HG03039 (cell line): ENCODE results near the gene SLC2A2.

ENCODE experiments used
- ATAC-seq: cut with Tn5 transposase; IDR thresholded peaks from one replicate; pipeline ENCODE4 v1.9.1; 2021; ENCODE audit warnings: mild to moderate bottlenecking, moderate library complexity; ENCODE audit not compliant: unreplicated experiment

SLC2A2 gene

DNA sequence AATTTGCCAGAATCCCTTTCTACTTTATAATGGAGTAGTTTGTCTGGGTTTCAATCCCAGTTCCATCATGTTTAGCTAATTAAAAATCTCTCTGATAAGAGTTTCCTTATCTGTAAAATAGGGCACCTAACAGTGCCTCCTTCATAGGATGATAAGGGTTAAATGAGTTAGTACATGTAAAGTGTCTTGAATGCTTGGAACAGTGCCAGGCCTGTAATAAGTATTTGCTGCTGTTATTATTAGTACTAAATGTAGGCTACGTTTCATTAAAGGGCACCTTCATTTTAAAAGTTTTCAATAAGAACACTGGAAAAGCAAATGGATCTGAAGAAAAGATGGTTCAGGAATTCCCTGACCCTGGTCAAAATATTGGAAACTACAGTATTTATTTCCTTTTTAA is 11.8 kb upstream of the SLC2A2 start:
- ATAC-seq: no peak

DNA sequence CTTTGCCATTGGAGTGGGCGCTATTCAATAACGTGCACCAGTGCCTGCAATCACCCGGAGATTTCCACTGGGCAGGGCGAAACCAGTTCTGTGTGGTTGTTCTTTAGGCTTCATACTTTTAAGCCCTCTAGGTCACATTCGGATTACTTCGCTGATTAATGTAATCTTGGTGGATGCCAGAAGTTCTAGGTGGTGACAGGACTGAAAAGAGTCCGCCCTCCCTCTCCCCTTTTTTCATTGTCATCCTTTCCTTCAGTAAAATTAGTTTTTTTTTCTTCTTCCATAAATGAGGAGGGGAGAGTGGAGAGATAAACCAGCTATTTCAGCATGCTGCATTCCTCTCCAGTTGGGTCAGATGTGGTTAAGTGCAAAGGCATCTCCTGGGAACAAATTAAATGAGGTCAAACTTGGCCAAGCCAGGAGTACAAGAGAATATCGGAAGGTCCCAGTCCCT is 2.3 kb upstream of the SLC2A2 start:
- ATAC-seq: no peak

DNA sequence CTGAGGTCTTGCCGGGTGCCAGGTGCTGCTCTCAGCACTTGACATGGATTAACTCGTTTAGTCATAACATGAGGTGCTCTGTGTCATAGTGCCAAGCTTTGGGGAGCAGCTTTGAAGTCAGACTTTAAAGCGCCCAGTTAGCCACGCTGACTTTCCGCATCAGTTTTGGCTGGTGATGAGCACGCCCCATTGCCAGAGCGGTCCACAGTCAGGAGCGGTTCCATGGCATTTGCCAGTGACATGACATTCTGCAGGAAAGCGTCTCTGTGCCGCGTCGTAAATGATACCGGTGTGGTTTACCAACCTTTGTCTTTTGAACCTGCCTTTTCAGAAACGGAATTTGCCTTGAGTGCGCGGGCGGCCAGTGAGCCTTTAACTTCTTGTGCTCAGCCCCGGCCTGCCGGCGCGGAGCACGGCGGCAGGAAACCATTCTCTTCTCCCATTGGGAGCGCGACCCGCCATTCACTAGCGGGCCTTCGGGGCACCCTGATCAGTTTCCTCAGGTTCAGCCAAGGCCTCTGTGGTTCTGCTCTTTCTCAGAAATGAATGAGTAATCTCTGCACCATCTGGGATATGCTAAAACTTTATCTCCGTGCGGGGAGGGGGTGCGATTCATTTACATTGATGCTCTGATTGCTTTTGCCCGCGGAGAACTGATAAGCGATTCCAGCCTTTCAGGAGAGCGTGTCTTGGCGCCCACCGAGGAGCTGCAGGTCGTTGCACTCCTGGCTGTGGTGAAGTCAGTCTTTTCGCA is 1.7 kb upstream of the SLC2A2 start:
- ATAC-seq: no peak

DNA sequence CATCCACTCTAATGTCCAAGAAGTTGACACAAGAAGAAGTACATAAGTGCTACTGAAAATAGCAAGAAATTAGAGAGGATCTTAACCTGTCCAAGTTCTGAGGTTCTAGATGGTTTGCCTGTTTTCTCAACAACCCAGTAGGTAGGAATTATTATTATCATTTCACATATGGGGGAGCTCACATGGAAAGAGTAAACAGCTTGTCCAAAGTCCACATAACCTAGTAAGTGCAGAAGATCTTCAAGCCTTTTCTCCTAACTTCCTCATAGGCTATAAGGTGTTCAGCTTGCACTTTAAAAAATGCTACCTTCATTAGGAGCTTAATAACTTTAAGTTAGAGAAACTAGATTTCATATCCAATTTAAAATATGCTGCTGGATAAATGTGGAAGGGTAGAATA is 3.0 kb downstream of the SLC2A2 start:
- no peak for ATAC-seq

DNA sequence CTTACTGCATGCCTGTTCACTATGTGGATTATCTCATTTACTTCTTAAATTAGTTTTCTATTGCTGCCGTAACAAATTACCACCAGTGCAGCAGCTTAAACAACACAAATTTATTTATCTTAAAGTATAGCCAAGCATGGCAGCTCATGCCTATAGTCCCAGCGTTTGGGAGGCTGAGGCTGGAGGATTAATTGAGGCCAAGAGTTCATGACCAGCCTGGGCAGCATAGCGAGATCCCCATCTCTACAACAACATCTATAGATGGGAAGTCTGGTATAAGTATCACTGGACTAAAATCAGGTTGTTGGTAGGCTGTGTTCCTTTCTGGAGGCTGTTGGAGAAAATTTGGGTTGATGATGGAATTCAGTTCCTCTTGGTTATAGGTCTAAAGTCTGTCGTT is 5.1 kb downstream of the SLC2A2 start:
- ATAC-seq: no peak

DNA sequence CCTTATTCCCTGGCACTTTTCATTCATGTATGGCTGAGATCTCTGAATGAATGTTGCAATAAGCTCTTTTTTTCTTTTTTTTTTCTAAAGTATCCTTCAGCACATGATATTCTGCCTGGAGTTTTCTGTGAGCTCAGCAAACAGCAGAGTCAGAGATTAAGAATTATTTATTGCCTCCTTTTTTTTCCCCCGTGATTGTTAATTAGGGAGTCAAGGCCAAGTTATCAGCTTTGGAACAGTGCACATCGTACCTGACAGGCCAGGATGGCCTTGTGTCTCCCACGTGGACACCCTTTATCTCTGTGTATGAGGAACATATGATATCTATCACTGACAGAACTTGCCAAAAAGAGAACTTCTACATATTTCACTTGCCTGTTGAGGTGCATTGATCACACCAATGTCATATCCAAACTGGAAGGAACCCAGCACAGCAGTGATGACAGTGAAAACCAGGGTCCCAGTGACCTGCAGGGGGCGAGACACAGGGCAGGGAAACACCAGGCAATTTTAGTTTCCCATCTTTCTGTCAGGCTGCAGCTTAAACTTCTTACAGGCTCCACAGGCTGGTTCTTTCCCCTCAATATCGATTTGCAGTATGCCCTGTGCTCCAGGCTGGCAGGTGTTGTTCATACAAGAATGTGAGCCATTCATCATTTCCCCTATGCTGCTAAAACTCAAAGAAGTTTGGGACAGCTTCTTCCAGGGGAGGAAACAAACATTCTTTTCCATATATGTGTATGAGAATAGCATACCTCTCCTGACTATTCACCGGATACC is 8.2 kb downstream of the SLC2A2 start:
- no peak for ATAC-seq

DNA sequence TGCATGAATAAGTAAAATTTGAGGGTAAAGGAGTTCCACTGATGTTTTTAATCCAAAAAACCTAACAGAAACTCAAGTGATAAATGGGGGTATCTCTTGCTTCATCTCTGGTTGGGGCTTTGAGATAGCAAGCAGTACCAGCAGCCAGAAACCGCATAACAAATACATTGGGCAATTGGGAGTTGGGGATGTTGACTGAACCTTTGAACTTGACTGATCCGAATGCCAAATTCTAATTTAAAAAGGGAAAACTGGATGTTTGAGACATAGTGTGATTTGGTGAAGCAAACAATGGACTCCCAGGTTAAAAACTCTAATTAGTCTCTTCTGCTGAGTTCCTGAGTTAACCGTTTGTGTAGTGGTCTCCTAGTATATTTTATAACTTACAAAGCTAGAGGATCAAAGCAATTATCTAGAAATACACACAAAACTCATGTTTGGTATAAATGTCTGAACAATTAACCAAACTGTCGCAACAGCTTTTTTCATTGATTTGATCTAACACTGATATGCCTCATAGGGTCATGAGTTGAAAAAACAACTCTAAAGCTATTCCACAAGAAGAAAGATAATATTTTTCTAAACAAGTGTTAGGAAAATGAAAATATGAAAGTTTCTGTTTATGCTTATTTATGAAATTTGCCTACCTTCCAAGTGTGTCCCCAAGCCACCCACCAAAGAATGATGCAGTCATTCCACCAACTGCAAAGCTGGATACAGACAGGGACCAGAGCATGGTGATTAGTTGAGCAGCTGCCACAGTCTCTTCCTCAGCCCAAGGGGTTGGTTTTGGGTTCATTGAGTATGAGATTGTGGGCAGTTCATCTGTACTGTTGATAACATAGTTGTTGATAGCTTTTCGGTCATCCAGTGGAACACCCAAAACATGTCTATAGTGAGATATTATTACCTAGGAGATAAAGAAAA is 12.4 kb downstream of the SLC2A2 start:
- ATAC-seq: no peak

DNA sequence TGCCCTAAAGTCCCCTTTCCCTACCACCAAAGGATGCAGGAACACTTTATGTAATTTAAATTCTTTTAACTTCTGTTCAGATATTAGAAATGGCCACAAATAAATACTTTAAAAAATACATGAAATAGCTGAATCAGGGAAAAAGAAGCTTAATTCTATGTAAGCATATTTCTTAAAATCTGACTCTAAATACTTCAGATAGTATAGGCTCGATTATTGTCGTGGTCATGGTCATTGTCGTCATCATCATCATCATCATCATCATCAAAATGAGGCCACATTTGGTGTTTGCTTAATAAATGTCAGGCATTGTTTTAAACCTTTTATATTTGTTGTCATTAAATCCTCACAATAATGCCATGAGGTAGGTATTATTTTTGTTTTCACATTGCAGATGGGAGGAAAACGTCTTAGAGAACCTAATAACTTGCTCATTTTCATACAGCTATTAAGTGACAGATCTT is 14.6 kb downstream of the SLC2A2 start:
- ATAC-seq: no peak

DNA sequence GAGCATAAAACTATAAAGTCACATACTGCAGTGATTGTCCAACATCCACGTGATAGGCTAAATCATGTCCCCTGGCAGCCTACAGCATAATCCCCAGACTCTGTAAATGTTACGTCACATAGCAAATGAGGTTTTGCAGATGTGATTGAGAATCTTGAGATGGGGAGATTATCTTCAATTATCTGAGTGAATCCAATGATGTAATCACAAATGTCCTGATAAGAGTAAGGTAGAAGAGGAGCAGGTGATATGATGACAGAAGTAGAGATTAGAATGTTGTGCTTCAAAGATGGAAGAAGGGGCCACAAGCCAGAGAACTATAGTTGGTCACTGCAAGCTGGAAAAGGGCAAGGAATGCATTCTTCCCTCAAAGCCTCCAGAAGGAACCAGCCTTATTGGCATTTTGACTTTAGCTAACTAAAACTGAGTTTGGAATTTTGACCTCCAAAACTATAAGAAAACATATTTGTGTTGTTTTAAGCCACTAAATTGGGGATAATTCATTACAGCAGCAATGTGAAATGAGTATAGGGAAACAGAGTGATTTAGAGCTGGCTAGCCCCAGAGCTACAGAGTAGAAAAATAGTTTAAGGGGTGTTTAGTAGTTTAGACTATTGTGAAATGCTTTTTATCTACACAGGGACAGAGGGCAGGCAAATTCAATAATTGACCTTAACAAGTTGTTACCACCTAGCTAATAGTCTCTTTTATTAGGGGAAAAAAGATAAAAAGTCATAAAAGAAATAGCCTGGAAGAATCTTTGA is 15.2 kb downstream of the SLC2A2 start:
- ATAC-seq: no peak

DNA sequence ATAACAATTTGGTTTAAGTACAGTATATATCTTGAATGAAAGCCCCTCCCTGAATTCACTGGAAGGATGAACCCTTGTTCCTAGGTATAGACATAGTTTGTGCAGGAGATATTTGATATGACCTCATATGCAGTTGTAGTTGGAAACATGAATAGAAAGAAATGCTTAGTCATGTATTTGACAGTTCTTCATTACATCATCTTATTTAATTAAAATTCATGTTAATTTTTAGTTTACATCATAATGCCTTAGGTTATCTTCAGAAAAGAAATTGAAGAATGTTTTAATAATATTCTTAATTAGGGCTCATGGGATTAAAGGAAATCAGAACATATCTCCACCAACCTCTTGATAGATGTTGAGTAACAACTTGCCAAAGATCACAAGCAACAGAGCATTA is 19.2 kb downstream of the SLC2A2 start:
- ATAC-seq: no peak

DNA sequence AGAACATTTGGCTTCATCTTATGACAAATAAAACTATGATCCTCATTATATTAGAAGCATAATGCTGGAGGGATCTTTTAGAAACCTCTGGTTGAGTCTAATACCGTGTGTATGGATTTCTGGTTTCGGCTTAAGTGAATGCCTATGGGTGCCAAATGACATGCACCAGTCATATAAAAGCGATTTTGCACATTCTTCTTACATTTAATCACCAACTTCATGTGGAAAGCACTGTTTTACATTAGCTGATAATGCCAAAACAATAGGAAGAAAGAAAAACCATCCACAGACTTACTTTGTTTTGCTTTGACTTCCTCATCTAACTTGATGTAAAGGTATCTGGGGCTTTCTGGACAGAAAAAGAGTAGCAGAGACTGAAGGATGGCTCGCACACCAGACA is 20.9 kb downstream of the SLC2A2 start:
- ATAC-seq: no peak

DNA sequence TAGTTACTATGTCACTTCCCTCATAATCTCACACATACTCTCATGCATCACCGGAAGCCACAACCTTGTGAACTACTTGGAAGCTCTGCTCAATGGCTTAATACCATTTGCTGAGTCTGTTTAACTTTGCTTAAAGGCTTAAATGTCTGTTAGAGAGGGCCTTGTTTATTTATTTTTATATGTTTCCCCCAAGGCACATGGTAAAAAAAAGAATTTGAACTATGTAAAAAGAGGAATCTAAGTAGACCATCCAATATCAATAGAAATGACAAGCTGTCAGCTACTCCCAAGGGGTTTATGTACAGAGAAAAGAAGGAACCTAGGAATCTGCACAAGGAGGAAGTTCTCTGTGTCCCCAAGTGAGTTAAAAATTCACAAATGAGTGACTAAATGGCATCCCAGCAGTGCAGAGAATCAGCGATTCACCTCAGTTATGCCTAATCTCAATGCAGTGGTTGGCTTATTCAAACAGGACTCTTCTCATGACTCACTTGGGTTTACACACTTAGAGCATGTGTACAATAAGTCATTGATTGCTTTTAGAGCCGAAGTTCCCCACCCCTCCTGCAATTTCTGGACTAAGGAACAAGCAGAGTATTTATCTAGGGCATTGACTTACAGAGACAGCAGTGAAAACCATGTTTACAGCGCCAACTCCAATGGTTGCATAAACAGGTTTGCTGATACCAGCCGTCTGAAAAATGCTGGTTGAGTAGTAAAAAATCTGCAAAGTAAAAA is 24.4 kb downstream of the SLC2A2 start:
- no peak for ATAC-seq

DNA sequence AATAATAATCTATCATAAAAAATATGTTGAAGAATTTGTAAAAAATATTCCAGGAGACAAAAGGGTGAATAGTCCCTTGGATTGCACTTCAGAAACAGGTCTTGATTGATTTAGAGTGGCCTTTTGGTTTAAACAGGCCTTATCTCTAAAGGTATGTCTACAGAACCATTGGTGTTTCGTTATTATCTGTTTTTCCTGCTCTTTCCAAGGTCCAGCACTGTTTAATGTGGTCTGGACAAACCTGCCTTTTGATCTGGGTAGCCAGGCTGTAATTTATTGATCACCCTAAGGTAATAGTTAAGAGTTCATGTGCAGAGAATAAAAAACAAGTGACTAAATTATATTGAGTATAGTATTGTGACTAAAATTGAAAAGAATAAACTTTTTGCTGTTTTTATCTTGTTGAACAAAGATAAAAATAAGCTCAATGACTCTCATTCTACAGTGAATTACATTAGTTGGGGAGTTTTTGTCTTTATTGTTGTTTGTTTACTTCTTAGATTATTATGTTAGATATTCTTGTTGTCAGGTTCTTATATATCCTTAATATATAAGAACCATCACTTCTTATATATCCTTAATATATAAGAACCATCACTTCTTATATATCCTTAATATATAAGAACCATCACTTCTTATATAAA is 25.1 kb downstream of the SLC2A2 start:
- ATAC-seq: no peak

DNA sequence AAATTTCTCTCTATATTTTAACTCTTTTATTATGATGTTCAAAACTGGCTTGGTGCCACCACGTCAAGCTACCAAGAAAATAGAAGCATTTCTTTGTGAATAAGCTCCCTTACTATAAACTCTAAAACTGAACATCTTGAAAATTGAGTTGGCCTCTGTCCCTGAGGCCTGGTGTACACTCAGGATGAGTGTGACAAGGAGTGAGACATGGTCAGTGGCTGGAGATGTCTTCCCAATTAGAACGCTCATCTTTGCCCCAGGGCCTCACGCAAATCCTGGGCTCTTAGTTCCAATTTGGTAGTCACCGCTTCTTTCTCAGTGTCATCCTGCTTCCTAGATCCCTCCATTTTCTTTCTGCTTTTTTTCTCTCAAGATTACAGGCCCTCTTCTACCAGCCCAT is 26.2 kb downstream of the SLC2A2 start:
- ATAC-seq: no peak

DNA sequence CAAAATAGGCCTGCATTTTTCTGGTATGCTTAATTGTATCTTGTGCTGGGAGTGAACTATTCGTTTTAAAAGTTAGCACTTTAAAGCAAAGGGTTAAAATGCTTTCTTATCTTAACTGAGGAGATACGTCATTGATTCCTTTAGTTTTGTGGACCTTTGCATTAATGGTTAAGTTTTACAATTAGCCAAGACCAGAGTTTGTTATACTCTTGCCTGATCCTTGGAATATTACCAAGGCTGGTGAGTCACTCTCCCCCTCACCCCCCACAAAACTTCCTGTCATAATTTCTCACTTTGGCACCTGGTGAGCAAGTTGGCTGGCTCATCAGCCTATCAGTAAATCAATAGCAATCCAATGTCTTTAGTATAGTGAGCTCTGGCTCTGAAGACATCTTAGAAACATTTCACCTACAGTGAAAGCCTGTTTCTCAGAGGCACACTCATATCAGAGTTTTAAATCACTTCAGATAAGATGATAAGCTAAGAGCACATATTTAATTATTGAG is 26.7 kb downstream of the SLC2A2 start:
- ATAC-seq: no peak

DNA sequence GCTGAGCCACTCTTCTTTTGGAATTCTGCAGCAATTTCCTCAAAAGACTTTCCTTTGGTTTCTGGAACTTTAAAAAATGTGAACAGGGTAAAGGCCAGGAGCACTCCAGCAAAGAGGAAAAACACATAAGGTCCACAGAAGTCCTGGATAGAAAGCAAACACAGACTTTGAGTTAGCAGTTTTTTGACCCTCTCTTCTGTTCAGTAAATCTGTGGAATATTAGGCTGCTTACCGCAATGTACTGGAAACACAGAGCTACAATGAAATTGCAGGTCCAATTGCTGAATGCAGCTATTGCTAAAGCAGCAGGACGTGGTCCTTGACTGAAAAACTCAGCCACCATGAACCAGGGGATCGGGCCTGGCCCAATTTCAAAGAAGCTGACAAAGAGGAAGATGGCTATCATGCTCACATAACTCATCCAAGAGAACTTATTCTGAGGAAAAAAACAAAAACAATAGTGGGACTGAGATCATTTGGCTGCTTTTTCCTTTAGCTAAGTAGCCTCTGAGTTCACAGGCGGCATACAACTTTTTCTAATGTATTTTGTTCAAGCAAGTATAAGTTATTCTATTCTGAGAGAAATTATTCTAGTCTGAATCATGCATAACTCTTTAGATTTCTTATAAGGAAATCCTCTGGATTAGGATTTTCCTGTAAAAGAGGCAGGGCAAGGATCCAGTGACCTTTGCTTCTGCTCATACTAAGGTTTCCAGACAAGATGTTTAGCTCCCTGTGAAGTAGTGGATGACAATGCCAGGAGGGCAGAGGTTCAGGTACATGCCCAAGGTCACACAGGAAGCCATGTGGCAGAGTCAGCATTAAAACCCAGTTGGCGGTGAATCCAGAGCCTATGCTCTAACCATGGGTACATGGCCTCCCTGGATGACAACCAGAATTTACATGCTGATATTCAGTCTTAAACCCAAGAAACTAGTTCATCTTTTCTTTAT is 28.3 kb downstream of the SLC2A2 start:
- ATAC-seq: no peak

DNA sequence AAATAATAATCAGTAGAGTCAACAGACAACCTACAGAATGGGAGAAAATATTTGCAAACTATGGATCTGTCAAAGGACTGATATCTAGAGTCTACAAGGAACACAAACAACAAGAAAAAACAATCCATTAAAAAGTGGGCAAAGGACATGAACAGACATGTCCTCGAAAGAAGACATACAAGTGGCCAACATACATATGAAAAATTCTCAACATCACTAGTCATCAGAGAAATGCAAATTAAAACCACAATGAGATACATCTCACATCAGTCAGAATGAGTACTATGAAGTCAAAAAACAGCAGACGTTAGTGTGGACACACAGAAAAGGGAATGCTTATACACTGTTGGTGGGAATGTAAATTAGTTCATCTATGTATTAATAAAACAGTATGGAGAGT is 33.7 kb downstream of the SLC2A2 start:
- no peak for ATAC-seq

DNA sequence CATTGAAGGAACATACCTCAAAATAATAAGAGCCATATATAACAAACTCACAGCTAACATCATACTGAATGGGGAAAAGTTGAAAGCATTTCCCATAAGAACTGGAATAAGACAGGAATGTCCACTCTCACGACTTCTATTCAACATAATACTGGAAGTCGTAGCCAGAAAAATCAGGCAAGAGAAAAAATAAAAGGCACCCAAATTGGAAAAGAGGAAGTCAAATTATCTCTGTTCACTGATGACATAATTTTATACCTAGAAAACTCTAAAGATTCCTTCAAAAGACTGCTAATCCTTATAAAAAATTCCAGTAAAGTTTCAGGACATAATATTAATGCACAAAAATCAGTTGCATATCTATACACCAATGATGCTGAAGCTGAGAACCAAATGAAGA is 34.9 kb downstream of the SLC2A2 start:
- no peak for ATAC-seq
